ENCODE data around the gene FKBP9.

FKBP9 gene

DNA sequence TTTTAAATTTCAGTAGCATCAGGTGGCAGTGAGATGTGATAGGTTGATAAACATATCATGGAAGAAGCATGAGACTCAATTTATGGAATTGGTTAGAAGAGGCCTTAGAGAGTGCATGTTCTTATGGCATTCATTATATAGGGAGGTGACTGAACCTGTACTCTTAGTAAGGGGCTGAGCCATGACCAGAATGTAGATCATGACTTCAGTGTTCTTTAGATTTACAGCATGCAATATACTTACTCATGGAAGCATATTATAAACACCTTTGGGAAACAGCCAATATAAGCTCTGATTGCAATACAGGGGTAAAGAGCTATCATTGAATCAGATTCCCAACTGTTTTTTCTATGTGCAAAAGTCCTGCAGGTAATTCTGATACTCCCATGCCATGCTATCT, 55.1 kb downstream of the FKBP9 start:
- DNase-seq: no peak

DNA sequence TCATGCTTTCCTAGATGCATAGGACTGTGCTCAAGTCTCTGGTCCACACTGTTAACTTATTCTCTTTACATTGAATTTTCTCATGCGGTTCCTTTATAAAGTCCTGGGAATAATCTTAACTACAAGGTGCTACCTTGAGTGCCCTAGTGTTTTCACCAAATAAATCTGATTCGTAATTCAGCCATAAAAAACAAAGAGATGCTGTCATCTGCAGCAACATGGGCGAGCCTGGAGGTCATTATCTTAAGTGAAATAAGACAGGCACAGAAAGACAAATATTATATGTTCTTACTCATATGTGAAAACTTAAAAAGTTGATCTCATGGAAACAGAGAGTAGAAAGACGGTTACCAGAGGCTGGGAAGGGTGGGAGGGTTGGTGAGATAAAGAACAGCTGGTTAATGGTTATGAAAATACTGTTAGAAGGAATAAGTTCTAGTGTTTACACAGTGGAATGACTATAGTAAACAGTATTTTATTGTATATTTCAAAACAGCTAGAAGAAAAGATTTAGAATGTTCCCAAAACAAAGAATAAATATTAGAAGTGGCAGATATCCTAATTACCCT, 67.0 kb downstream of the FKBP9 start:
- DNase-seq: no peak

DNA sequence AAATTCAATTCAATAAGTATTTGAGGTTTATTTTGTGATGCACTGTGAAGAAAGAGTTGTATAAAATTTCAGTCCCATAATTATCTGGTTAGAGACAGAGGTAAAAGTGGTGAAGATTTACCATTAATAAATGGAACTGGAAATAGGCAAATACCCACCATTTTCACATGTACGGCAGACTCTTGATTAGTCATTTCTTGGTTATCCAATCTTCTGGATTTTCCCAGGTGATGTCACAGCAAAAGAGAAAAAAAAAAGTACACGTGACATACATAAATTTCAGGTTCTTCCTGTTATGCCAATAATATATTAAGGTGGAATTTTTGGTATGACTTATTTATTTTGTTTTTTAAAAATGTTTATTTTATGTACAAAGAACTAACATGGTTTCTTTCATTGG, 78.5 kb downstream of the FKBP9 start:
- no peak for DNase-seq

DNA sequence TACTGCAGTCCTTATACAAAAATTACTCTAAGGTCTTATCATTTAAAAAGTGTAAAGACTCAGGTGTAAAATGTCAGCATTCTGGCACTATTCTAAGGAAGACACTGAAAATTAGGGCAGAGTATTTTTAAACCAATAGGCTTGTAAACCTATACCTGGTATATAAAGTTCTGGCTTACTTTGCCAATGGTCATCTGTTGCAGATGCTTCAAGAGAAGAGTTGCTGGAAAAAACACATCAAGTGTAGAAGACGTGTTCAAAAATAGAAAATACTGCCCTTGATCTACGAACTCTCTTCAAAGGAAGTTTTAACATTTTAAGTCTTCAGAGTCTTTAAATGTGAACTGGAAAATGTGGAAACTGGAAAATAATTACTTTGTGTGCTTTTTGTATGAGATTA, 81.4 kb downstream of the FKBP9 start:
- DNase-seq: no peak

DNA sequence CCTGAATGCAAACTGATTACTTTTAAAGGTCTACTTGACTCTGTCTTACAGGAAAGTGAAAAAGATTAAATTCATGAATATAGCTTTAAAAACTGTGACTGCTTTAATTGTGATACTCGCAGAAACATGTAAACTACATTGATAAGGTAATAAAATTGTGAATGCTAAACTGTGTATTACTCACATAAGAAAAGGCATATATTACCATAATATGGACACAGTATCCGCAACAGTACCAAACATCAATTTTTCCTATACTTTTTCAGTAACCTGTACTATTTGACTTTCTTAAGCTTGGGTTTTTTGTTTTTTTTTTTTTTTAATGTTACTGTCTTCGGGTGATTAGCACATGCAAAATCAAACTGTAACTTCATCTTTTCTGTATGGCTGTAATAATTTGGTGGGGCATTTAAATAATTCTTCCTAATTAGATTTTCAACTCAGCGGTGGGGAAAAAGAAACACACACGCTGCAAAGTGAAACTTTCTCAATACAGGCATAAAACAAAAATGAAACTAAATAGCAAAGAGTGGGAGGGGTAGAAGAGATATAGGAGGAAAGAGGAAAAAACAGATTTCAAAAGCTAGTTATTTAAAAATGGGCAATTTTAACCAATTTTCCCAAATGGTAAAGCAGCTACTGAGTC, 82.1 kb downstream of the FKBP9 start:
- no peak for DNase-seq

DNA sequence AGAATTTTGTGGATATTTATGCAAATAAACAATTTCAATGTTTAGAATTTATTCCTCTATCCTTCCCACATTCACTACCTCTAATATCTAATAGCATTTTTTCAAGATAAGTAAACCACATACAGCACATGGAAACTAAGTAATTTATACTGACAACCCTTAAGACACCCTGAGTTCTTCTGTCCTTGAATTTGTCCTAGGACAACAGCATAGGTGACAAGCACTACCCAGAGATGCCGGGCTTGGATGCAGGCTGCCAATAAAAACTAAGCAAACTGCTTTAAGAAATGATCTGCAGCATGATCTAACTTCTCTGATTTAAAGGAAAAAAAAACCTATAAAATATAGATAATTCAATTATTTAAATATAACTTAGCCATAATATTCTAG, 82.7 kb downstream of the FKBP9 start:
- no peak for DNase-seq

DNA sequence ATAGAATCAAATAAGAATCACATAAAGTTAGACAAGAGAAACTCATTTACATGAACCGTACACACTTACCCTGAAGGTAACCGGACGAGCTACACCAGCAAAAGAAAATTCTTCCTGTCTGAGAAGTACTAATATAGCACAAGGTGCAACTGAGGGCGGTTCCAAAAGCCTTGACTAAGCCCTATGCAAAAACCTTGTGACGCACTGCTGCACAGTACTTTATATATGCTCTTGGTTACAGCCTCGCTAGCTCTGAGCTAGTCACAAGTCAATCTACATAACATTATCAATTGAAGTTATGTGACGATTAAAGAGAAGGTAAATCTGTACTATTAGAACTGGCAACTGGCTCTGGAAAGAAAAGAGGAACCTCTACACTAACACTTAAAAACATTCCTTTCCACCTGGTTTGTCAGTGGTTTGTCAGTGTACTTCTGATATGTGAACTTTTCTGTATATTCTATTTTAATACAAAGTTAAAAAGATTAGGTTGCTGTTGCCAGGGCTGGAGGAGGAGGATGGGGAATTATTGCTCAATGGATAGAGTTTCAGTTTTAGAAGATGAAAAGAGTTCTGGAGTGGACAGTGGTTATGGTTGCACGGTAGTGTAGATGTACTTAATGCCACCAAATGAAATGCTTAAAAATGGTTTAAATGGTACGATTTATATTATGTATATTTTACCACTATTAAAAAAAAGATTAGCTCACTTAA, 83.7 kb downstream of the FKBP9 start:
- DNase-seq: peak in 3 of 4 experiments; percentile 8 to 52 (median 41)

DNA sequence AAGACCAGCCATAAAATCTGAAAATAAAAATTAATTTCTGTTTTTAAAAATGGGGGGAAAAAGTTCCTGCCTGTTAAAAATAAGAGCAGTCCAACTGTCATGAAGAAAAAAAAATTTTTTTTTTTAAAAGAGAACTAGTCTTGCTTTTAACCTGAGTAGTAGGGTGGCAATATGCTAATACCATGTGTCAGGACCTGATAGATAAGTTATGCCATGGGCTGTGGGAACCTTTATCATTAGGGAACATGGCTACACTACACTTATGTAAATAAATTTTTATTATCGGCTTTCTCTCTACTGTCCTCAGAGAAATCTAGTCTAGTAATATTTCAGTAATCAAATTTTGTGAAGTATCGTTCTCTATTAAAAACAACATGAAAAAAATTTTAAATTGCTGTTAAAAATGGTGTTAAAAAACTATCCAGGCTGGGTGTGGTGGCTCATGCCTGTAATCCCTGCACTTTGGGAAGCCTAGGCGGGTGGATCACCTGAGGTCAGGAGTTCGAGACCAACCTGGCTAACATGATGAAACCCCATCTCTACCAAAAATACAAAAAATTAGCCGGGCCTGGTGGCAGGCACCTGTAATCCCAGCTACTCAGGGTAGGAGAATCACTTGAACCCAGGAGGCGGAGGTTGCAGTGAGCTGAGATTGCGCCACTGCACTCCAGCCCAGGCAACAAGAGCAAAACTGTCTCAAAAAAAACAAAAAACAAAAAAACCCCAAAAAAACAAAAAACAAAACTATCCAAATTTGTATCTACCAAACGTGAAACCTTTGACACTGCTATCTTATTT, 84.6 kb downstream of the FKBP9 start:
- DNase-seq: no peak

DNA sequence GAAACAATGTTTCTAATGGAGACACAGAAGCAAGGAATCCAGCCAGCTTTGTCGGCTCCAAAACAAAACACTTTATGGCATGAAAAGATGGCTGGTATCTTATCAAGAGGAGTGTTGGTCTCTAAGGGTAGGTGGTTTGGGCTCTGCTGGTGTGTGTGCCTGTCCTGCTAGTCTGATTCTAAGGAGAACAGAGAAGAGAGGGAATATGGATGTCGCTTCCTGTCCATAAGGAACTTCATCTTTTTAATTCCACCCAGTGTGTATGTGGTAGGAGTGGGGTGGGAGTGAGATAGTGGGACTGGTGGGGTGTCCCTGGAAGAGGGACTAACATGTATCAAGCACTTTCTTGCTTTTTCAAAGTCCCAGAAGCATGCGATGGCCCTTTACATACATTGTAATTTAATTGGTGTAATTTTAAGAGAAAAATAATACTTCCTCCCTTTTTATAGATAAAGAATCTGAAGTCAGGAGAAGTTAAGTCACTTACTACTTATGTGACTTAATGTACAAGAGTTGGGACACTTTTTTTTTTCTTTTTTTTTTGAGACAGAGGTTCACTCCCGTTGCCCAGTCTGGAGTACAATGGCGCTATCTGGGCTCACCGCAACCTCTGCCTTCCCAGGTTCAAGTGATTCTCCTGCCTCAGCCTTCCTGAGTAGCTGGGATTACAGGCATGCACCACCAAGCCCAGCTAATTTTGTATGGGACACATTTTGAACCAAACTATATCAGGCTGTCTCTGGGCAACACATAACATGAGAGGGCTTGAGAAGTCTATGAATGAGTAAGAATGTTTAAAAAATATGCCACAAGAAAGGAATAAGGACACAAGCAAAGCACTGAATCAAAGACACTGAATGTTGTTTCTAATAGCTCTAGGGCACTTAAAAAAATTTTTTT, 86.5 kb downstream of the FKBP9 start:
- DNase-seq: no peak

DNA sequence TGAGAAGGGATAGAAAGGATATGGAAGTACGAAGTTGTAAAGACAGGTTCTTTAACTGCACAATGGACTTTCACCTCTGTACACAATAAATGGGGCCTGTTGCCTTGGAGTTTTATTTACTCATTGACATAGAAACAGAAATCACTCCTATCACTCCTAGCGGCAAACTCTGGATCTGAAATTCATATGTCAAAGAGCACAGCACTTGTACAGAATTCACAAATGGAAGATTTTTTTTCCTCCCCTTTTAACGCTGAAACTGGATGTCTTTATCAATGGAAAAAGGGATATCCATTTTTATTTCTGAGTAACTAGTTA, 87.1 kb downstream of the FKBP9 start:
- no peak for DNase-seq

DNA sequence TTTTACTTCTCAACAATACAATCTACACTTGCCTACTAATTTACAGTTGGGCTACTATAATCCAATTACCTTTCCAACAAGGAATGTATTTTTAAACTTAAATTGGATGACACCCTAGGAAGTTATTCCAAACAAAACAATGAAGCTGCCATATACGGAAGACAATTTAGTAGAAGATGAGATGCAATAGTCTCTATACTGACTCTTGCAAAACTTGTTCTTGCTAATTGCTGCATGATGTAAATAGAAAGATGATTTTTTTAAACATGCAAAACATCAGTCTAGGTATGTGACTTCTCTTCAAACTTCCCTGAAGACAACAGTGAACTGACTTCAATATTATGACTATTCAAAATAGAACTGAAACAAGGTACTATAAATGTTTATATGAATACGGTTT, 87.7 kb downstream of the FKBP9 start:
- DNase-seq: no peak

DNA sequence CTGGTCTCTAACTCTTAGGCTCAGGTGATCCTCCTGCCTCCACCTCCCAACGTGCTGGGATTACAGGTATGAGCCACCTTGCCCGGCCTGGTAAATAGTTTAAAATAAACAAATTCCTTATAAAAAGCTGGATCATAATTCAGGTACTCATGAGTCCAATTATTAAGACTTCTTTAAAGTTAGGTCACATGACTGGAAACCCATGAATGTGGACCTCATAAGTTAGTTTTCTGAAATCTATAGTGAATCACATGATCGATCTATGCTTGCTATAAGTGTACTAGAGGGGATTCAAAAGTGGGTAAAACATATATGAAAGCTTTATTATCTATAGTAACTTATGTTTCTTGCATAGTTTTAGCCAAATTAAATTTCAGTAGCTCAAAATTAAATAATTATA, 91.0 kb downstream of the FKBP9 start:
- no peak for DNase-seq

DNA sequence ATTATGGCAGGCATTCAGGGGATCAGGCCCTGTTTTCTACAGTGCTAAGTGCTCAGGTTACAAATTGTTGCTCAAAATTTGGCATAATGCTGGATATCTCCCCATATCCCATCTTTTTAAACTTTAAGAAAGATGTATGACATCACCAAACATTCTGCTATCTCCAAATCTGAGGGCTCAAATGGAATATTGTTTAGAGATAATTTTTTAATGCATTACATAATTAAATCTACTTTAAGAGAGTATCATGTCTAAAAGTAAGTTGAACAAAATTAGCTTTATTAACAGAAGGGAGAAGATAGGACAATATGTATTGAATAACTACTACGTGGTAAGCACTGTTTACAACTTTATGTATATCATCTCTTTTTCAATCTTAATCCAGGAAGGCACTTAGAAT, 91.5 kb downstream of the FKBP9 start:
- no peak for DNase-seq

DNA sequence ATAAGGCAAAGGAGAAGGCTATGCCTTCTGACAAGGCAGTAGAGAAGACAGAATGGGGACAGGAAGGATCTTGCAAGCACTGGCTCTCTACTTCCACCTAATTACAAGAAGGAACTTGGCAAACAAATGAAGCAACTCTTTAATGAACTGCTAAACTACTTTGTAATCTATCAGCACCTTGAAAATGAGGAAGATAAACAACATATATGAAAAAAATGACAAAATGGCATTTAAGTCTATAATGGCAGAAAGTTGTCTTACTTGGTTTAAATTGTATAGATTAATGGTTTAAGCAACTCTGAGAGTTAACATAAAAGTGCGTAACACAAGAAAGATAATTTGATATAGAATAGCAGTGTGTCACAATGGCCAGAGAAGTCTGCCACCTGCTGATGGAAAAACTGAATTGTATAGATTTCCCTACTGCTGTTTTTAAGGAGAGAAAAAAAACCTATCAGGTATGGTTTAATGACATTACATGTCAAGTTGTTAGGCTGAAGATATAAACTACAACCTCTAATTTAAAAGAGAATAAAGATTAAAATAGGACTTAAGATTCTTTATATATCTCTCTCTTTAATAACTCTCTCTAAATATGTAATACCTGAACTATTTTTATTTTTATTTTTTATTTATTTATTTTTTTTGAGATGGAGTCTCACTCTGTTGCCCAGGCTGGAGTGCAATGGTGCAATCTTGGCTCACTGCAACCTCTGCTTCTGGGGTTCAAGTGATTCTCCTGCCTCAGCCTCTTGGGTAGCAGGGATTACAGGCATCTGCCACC, 93.5 kb downstream of the FKBP9 start:
- DNase-seq: no peak

DNA sequence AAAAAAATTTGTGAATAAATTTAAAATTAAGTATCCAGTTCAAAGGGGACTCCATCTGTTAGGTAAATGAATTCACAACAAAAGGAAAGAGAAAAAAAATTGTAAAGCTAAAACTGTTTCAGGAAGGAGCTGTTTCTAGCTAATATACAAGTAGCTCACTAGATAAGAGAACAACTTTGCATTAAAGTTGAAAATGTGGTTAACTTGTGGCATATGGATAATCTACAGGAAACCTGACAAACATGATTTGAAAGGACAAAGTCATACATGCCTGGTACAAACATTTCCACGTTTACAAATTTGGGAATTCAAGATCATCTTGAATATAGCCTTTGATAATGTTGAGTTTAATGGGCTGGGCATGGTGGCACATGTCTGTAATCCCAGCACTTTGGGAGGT, 96.5 kb downstream of the FKBP9 start:
- DNase-seq: no peak

DNA sequence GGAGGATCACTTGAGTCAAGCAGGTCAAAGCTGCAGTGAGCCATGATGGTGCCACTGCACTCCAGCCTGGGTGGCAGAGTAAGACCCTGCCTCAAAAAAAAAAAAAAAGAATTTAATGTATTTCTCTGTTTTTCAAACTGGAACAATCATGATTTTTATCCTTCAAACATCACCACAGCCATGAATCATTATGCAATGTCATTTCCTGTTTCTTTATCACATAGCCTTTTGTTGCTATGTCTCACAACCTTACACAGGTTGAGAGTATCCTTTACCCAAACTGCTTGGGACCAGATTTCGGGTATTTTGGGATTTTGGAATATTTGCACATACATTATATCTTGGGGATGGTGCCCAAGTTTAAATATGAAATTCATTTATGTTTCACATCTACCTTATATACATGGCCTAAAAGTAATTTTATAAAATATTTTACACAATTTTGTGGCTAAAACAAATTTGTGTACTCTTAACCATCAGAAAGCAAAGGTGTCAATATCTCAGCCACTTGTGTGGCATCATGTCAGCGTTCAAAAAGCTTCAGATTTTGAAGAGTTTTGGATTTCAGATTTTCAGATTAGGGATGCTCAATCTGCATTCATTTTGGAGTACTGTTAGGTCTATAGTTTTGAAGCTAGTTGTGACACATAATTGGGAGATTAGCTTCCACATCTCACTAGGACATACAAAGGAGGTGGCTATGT, 97.2 kb downstream of the FKBP9 start:
- no peak for DNase-seq

DNA sequence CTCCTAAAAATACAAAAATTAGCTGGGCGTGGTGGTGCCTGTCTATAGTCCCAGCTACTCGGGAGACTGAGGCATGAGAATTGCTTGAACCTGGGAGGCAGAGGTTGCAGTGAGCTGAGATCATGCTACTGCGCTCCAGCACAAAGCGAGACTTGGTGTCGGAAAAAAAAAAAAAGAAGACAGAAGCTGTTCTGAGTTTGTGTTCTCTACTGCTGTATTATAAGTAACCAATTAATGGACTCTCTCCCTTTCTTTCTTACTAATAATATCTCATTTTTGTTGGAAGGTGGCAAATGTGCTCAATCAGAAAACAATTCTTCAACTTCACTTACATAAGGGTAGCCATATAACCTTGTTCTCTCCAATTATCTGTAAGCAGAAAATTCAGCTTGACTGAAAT, 97.9 kb downstream of the FKBP9 start:
- no peak for DNase-seq

Measured in activated CD4-positive, CD25-positive, alpha-beta regulatory T cell (primary cell).